Measurements from ENCODE around the gene PRDM15.

- TF ChIP-seq CTCF (IDR thresholded peaks at IDR 0.05; ENCODE audit: low read length) (no peak), EZH2 (optimal IDR thresholded peaks at IDR 0.05; ENCODE audit: low read depth, low read length) (no peak), EZH2phosphoT487 (IDR thresholded peaks at IDR 0.05; ENCODE audit: low read length) (no peak)
Observed at GRCh38 chr21:41873005-41873404, 6.1 kb downstream of the PRDM15 start.
